Stimulated activated CD4-positive, alpha-beta T cell treated with anti-CD3 and anti-CD28 coated beads, Interleukin-1b, Interleukin-23, amount 100 ng/mL, for 1 hour (primary cell): Measurements from ENCODE around the gene SUDS3.
"Not testable (repeated sequence)": the region's sequence is repeated elsewhere in the genome, so short reads cannot be mapped to it uniquely, and the experiment has no call there.

ENCODE experiments used
- DNase-seq, 2 donors: peaks; one replicate each; pipeline ENCODE4 v3.0.0-alpha.2; 2020; ENCODE audit warnings: low read depth in 2 of 2

The SUDS3 gene

DNA sequence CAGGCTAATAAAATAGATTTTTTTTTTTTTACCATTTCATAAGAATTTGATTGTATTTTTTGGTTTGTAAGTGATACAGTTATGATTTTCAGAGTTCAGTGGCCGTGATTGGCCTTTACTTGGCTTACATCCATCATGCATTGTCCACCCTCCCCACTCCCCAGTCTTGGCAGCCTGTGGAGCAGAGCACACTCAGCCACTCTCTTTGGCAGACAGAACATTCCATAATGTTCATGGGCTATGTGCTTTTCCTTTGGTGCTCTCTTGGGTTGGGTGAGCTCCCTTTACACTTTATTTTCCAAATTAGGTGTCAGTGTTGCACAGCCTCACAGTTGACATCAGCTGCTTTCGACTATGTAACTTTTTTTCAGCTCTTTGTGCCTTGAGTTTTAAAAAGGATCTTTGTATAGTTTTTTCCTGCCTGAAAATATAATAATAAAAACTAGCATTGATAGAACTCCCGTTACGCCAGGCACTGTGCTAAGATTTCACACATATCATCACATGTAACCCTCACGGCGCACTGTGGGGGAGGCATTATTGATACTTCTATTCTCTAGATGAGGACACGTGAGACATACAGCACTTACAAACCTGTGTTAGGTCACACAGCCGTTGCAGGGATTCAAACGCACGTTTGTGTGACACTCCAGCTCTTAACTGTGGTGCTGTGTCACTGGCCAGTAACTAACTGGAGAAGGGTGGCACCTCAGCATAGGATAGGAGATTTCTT lies 21.5 kb downstream of the SUDS3 start:
- no peak for DNase-seq

DNA sequence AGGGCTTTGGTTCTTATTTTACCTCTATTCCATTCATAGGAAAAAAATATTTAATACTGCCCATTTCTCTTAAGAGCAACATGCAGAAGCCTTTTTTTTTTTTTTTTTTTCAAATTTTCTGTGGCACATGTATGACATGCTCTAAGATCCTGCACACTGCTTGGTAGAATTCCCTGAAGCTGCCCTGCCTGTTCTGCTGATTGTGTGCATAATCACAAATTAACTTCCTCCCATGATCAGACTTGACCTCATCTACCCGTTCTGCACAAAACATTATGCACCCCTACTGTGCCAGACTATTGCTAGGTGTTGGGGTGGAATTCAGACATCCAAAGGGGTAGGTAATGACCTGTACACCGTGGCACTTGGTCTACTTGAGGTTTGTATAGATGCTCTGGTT lies 22.2 kb downstream of the SUDS3 start:
- DNase-seq = no peak

DNA sequence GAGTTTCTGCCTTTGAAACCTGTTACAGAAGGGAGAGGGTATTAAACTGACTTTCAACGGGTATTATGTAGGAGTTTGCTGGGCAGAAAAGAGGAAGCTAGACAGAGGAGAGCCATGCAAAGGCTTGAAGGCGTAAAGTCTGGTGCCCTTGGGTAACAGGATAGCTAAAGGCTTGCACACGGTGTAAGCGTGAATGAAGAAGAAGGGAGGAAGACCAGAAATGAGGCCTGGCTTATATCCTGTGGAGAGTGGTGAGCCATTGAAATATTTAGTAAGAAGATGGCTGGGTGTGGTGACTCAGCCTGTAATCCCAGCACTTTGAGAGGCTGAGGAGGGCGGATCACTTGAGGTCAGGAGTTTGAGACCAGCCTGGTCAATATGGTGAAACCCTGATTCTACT lies 22.6 kb downstream of the SUDS3 start:
- DNase-seq = no peak

DNA sequence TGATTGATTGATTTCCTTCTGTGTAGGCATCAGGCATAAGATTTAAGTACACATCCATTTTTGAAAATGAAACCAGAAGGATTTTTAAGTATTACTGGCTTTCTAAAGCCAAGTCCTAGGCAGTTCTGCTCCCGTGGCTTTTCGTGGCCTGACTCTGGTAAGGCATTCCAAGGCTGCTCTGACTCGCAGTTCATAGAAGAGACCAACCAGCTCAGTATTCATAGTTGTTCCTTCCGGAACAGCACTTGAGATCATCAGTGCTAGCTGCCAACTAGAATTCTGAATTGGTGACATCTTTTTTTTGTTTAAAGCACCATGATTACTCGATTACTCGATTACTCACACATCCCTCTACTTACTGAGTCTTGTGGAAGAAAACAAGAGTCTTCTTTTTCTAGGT lies 25.9 kb downstream of the SUDS3 start:
- no peak for DNase-seq

DNA sequence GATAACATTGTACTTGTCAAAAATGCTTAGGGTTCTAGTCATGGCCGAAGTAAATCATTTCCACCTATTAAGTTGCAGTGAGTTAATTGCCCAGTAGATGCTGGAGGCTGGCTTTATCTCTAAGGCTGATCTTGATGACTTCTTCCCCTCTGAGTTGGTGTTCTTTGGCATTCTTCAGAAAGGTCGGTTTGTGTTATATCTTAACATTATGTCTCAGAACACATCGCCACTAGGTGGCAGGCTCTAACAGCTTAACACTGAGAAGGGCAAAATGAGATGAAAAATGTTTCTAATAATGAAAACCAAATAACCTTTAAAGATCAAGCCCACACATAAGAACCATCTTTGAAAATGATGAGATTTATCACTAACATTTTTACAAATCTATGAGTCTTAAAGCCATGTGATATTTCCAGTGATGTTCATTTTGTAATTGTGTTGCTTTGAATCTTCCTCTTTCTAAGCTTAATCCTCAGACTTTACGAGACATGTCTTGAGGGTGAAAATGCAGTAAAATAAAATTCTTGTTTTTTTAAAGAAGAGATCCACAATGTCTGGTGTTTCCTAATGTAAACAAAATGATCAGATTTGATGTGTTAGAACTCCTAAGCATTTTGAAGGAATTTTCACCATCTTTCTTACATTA lies 28.6 kb downstream of the SUDS3 start:
- peak in 1 of 2 donors; percentile 23 for DNase-seq

DNA sequence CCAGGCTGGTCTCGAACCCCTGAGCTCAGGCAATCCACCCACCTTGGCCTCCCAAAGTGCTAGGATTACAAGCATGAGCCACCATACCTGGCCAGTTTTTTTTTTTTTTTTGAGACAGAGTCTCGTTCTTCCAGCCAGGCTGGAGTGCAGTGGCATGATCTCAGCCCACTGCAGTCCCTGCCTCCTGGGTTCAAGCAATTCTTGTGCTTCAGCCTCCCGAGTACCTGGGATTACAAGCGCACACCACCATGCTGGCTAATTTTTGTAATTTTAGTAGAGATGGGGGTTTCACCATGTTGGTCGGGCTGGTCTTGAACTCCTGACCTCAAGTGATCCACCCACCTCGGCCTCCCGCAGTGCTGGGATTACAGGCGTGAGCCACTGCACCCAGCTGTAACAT lies 31.9 kb downstream of the SUDS3 start:
- DNase-seq = not testable (repeated sequence)

DNA sequence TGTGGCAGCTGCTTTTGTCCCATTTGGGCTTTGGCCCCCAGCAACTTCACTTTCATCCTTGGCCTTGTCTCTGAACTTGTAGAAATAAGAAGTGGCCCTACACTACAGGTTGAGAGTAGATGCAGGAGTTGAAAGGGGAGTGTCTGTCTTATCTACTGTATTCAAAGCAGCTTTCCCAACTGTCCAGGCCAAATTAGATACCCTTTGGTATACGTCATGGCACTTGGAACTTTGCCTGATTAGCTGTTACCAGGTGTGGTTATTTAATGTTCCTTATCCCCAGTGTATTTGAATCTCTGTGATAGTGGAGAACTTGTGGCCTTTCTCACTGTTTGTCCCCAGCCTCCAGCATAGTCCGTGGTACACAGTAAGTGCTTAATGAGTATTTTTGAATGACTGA lies 33.5 kb downstream of the SUDS3 start:
- no peak for DNase-seq

DNA sequence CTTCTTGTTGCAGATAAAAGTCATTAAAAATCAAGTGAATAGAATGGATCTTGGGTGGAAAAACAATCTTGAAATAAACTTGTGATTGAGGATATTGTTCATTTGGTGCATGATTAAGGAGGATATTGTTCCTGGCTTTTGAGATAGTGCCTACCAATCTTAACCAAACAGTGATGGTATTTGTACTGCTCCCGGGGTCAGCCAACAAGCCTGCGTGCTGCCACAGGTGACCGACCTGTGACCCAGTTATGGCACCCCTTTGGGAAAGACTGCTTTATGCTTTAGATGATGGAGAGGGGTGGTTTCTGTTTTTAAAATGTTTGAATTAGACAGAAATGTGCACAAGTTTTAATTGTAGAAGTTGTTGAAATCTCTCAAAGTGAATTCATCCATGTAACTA lies 41.6 kb downstream of the SUDS3 start:
- no peak for DNase-seq

DNA sequence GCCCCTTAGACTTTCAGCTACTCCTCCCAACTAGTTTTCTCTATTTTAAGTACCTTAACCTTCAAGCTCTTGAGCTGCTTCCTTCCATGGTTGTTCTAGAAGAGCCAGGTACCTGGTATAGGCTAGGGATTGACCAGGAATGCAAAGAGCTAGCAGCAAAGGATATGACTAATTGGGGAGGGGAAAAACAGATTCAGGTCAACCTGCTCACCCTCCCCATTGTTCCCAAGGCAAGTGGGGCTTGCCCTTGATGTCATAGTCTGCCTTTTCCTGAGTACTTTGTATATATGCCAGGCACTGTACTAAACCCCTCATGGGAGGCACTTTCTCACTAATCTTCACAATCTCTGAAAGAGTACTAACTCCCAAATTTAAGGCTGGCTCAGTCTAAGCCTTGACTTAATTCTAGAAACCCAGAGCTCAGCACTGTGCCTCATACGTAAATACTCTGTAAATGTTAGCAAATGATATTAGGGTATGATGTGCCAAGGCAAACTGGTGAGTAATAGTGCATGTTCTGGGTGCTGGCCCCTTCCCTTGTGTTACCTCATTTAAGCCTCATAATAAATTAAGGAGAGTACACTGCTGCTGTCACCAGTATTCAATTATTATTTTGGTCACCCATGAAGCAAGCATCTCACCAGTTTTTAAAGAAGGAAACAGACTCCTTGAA lies 42.2 kb downstream of the SUDS3 start:
- DNase-seq = no peak

DNA sequence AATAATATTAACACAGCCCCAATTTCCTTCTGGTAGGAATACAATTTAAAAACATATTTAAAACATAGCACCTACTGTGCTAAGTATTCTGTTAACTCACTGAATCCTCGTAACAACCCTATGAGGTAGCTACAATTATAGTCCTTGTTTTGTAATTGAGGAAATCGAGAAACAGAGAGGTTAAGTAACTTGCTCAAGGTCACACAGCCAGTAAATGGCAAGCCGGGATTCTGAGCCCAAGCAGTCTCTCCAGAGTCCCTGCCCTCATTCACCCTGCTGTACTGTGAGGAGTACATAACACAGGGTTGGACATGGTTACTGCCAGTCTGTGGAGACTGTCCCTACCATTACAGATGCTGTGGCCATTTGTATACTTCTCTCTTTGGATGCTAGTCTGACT lies 44.3 kb downstream of the SUDS3 start:
- DNase-seq = no peak

DNA sequence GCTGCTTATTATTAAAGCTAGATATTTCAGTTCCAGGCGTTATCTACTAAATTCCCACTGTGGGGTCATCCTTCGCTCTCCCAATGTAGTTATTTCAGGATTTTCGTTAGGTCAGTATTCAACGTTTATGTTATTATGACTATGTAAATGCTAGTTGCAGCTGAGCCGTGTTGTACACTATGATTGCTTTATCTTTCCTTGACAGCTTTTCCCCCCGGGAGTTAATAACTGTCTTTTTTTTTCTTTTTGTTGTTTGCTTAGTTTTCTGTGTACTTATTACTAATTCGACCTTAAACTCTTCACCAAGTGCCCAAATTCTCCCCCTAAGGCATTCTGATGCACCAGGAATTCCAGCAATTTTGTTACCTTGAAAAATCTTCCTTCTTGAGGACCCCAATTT lies 48.5 kb downstream of the SUDS3 start:
- no peak for DNase-seq

DNA sequence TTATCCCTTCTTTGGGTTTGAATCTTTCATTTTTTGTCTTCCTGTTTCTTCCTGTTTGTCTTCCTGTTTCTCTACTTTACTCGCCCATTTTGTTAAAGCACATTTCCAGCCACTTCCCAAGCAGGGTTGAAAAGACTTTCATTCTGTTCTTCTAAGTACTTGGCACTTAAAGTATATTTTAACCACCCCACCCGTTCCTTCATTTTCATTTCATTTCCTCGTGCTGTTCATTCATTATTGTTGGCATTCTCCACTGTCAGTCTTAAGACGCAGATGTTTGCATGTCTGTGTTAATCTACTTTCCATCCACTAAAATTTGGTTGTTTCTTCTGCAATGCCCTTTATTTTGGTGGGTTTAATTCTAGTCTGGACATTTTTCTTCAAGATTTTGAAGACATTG lies 49.0 kb downstream of the SUDS3 start:
- no peak for DNase-seq

DNA sequence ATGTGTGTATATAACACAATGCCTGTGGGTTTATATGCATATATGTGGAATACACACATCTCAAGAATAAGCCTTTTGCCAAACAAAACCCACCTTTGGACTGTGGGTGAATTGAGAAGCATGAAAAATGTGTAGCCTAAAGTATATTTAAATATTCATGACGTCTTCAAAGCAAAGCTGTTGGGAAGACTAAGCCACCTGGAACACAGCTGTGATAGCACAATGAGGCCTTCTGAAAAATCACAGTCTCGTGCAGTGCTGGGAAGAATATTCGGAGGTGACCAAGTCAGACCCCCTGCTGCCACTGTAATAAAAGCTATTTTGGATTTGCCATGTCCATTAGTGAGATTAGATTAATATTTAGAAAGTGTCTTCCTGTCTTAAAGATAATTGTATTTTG lies 51.5 kb downstream of the SUDS3 start:
- DNase-seq = no peak

DNA sequence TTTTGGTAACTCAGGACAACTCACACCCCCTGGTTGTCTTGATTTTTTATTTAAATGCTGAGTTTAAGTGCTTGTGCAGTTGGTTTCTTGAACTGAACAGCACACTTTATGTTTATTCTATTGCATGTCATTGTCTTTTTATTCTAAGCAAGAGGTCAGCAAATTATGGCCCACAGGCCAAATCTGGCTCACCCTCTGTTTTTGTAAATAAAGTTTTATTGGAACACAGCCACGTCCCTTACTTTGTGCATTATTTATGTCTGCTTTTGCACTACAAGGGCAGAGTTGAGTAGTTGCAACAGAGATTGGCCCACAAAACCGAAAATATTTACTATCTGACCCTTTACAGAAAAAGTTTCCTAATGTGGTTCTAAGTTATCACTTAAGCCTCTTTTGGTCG lies 52.3 kb downstream of the SUDS3 start:
- no peak for DNase-seq

DNA sequence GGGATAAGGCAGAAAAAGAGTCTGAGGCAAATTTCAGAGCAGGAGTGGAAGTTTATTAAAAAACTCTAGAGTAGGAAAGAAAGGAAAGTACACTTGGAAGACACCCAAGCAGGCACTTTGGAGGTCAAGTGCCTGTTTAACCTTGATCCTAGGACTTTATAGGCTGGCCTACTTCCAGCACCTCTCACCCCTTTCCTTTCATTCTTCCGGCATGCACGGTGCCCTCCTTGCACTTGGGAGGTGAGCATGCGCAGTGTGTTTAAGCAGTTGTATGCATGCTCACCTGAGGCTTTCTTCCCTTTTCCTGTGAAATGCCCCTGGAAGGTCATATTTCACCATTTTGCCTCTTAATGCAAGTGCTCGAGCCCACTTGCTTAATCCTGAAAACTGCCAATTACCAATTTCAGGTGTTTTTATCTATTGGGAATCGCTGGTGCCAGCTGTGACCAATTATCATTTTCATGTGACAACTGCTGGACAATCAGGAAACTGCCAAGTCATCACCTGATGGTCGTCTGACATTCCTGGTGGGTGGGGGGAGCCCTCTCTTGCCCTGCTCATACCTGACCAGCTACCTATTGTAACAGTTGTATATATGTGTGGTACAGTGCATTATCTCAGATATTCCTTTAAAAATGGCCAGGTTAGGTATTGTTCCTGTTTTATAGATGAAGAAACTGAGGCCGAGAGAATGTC lies 53.5 kb downstream of the SUDS3 start:
- no peak for DNase-seq

DNA sequence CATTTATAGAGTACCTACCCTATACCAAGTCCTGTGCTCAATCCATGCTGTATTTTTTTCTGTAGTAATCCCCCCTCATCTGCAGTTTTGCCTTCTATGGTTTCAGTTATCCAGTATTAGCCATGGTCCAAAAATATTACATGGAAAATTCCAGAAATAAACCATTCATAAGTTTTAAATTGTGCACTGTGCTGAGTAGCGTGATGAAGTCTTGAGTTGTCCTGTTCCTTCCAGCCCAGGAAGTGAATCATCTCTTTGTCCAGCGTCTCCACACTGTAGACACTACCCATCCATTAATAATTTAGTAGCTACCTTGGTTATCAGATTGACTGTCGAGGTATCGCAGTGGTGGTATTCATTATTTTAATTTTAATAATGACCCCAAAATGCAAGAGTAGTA lies 54.2 kb downstream of the SUDS3 start:
- DNase-seq = no peak

DNA sequence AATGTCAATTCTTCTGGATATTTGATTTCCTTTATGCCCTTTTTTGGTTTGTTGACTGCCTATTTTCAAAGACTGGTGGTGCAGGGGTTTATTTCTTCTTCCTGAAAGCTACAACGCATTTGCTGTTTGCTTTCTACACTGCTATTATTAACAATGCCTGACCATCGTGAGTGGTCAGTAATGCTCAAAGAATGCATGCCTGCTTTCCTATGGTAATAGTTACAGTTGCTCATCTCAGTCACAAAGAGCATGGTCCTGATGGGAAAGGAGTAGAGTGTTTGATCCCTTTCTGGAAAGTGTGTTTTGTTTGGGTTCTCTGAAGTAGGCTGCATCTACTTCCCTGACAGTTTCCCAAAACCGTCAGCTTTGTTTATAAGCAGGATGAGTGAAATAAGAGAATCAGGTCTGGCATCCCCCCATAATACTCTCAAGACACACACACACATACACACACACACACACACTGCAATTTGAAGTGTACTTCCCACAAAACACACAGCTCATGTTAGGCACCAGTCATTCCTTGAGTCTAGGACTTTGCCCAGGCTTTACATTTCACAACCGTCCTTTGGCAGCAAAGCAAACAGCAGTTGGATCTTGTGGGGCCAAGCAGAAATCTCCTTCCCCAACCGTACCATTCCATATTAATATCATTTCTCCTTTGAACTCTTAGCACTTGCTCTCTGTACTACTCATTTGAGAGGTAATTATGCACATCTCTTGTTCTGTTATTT lies 56.6 kb downstream of the SUDS3 start:
- no peak for DNase-seq

DNA sequence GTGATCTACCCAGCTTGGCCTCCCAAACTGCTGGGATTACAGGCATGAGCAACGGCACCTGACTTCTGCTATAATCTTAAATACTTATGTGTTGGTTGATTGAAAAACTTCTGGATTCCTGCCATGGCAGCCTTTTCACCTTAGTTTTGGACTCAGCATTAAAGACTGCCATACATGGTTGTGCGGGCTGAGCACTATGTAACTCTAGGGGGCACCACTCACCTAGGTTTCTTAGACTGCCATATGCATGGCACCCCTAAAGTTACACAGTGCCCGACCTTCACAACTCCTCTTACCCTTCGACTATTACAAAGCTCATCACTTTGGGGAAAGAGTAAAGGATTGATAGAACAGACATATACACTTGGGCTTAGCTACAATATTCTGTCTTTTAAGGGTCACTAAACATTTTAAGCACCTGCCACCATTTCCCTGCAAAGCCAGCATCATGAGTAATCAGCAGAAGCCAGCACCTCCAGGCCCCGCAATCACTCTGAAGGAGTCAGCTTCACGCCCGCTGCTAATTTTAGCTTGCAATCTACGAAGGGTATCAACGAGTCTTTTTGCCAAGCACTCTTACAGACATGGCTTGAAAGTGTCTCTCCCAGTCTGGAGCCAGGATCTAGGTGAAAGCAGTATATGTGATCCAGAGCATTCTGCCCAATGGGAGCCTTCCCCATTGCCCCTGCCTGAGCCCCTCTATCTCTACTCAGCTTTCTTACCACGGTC lies 59.8 kb downstream of the SUDS3 start:
- no peak for DNase-seq

DNA sequence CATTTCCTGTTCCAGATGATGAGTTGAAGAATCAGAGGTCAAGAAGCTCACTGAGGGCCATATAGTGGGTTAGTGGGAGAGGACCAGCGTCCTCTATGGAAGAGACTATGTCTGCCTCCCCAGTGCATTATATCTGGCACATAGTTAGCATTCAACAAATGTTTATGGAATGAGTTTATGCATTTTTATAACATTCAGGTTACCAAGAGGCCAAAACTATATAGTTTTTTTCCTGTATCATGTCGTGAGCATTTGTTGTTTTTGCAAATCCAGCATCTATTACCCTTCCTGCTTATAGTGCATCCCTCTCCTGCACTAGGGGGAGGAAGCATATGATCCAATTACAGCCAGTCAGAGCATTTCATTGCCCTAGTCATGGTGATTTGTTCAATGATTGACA lies 60.6 kb downstream of the SUDS3 start:
- DNase-seq = no peak

DNA sequence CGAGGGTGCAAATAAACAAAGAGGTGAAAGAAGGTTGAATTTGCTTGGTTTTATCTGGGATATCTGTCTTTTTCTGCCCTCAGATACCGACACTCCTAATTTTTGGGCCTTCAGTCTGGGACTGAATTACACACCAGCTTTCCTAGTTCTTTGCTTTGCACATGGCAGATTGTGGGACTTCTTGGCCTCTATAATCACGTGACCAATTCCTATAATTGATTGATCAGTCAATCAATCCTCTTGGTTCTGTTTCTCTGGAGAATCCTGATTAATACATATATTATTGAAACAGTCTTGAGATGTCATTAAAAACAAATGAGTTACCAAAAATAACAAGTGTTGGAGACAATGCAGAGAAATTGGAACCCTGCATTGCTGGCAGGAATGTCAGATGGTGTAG lies 62.7 kb downstream of the SUDS3 start:
- DNase-seq = no peak

DNA sequence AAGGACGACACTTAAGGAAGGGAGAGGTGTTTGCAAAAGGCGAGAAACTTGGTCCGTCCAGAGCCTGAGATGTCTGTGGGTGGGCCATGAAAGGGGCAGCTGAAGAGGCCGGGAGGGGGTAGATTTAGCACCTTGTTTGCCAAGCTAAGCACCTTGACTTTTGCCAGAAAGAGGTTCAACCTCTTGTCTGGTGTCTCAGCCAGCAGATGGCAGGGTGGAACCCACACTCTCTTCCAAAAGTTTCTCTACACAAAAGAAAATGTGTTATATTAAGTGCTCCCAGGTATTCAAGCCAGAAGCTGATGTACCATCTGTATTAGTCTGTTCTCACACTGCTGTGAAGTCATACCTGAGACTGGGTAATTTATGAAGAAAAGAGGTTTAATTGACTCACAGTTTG lies 69.9 kb downstream of the SUDS3 start:
- no peak for DNase-seq
